Mucosa of descending colon (tissue), 3 donors: ENCODE results near the gene SEPTIN1. TPM values are rescaled to one million over a fixed set of nuclear protein-coding genes. Genes with fewer than 3 reads are reported as not detected.
A peak's percentile ranks its signal among the peaks of the same experiment; 100 is the strongest.

Experiments
- ATAC-seq: fragments of 200-7000 bp; cut with Tn5 transposase; one replicate; pipeline ENCODE4 v1.9.1; 2020; ENCODE audit warnings: mild to moderate bottlenecking, moderate library complexity
- DNase-seq, 3 donors: peaks; one replicate each; pipeline ENCODE4 v3.0.0-alpha.2; 2020
- H3K36me3 ChIP-seq: fragments of 200-600 bp; one replicate; pipeline ENCODE4 v1.8.0; 2021; ENCODE audit warnings: low read depth, mild to moderate bottlenecking
- H3K4me1 ChIP-seq: fragments of 200-600 bp; one replicate; pipeline ENCODE4 v1.8.0; 2021; ENCODE audit warnings: low read depth, mild to moderate bottlenecking
- H3K4me3 ChIP-seq: fragments of 200-600 bp; one replicate; pipeline ENCODE4 v1.8.0; 2021; ENCODE audit warnings: mild to moderate bottlenecking
- H3K9me3 ChIP-seq: fragments of 200-600 bp; one replicate; pipeline ENCODE4 v1.8.0; 2021; ENCODE audit warnings: mild to moderate bottlenecking
- intact Hi-C, 2 donors: fragments of 100-400 bp; cut with DNase I in 1 of 2; cut with micrococcal nuclease in 1 of 2; formaldehyde crosslinking; loops; one replicate each; pipeline versions ENCODE4 v1.11.0 to v1.11.1; 2022; cut with DNase I, micrococcal nuclease
- total RNA-seq, 3 donors: library from RNA; stranded (reverse); fragmentation: NEBNext Ultra II Directional in 2 of 3; extraction: Animal tissue kit (Norgen Biotek cat#: 25700) in 2 of 3; gene quantifications; one replicate each; pipeline versions ENCODE4 v1.2.1 to v1.2.4, GENCODE V29; 2021 to 2023
- TF ChIP-seq, protein P1 (sequence below): fragments of 200-600 bp; IDR thresholded peaks from one replicate; pipeline ENCODE4 v1.8.0; 2022; ENCODE audit warnings: antibody characterized with exemption, mild to moderate bottlenecking
- donor health status: DM: no; HTN: no; CAD: no; lungs with moderate emphysema.
- donor health status: DM: no; HTN: no; CAD: no.
- donor health status: DM: no; HTN: yes; CAD: no.

Gene SEPTIN1
- total RNA-seq, 3 donors from 2014 or later: 5.6 to 6.1 (median 6.0) TPM

DNA sequence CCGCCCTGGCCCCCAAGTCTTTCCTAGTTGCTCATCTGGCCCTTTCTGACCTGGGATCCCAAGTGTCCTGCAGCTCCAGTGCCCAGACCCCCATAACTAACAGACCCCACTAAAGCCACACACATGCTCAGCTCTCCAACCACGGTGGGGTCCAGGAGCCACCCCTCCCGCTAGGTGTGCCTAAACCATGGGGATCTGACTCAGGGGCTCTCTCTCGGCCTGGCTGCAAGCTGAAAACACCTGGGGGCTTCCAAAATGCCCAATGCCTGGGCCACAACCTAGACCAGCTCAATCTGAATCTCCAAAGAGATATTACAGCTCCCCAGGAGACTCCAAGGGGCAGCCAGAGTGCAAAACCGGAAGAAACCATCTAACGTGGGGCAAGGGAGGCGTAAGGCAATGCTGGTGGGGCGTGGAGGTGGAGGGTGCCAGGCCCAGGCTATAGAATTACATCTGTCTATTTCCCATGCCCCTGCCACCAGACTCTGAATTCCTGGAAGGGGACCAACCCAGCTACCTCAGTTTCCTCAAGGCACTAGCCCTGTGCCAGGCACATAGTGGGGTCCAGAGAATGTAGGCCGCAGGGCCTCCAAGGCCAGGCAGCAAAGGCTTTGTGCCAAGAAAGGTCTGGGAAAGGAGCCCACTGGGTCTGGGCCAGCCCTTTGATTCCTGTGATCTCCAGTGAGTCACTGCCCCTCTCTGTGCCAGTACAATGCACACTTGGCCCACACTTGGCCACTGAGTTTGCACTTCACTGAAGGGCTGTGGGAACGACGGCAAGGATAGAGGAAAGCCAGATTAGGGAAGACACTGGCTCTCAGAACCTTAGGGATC, 30.6 kb downstream of the SEPTIN1 start:
- DNase-seq (peak in 2 of 3 donors; percentile 62 to 65), ATAC-seq (no peak)
- Histone ChIP-seq H3K36me3 (peaks cover 6% of the 10 kb centered on the region), H3K4me3 (no peak overlapping the region), H3K4me1 (peaks cover 16% of the 10 kb centered on the region), H3K9me3 (no peaks in the 10 kb centered on the region)
- intact Hi-C loops: no loop called here
- TF ChIP-seq, protein P1, sequence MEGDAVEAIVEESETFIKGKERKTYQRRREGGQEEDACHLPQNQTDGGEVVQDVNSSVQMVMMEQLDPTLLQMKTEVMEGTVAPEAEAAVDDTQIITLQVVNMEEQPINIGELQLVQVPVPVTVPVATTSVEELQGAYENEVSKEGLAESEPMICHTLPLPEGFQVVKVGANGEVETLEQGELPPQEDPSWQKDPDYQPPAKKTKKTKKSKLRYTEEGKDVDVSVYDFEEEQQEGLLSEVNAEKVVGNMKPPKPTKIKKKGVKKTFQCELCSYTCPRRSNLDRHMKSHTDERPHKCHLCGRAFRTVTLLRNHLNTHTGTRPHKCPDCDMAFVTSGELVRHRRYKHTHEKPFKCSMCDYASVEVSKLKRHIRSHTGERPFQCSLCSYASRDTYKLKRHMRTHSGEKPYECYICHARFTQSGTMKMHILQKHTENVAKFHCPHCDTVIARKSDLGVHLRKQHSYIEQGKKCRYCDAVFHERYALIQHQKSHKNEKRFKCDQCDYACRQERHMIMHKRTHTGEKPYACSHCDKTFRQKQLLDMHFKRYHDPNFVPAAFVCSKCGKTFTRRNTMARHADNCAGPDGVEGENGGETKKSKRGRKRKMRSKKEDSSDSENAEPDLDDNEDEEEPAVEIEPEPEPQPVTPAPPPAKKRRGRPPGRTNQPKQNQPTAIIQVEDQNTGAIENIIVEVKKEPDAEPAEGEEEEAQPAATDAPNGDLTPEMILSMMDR: no peak

DNA sequence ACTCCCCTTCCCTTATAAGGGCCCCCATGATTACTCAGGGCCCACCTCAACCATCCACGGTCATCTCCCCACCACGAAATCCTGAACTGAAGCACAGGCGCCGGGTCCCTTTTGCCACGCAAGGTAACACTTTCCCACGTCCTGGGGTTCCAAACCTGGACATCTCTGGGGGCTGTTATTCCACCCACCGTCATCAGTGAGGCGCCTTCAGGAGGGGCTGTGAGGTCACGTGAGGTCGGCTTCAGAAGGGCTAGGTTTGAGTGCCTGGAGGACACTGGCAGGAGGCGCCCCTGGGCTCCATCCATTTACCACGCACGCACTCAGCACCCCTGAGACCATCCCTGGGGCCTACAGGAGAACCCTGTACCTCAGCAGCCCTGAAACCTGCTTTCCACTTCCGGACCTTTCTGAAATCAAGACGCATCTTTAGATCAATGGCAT, 31.3 kb downstream of the SEPTIN1 start:
- peak in 2 of 3 donors; percentile 23 to 34 for DNase-seq
- TF ChIP-seq, protein P1: no peak
- Histone ChIP-seq H3K9me3 (no peaks in the 10 kb centered on the region), H3K4me3 (no peak overlapping the region), H3K36me3 (peaks cover 6% of the 10 kb centered on the region), H3K4me1 (peaks cover 10% of the 10 kb centered on the region)
- no peak for ATAC-seq
- intact Hi-C loops: no loop called here

DNA sequence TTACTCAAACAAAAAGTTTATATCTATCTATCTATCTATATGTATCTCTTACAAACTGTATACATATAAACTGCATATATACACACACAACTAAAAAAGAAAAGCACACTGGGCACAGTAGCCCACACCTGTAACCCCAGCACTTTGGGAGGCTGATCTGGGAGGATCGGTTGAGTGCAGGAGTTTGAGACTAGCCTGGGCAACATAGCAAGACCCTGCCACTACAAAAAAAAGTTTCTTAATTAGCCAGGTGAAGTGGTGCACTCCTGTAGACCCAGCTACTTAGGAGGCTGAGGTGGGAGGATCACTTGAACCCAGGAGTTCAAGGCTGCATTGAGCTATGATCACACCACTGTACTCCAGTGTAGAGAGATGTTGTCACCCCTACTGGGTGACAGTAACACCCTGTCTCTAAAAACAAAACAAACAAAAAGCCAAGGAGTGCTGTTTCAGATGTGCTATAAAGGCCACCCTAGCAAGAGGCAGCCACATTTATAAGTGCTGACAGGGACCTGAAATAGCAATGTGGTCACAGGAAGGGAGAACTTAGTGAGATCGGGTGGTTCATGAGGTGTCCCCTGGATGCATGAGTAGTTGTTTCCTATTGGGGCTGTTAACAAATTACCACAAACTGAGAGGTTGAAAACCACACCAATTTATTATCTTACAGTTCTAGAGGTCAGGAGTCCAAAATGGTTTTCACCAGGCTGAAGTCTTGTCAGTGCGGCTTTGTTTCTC, 32.1 kb downstream of the SEPTIN1 start:
- Histone ChIP-seq H3K9me3 (no peaks in the 10 kb centered on the region), H3K4me3 (no peak overlapping the region), H3K4me1 (peaks cover 10% of the 10 kb centered on the region), H3K36me3 (peaks cover 6% of the 10 kb centered on the region)
- intact Hi-C loops: no loop called here
- no peak for ATAC-seq
- TF ChIP-seq, protein P1: no peak
- DNase-seq: no peak

DNA sequence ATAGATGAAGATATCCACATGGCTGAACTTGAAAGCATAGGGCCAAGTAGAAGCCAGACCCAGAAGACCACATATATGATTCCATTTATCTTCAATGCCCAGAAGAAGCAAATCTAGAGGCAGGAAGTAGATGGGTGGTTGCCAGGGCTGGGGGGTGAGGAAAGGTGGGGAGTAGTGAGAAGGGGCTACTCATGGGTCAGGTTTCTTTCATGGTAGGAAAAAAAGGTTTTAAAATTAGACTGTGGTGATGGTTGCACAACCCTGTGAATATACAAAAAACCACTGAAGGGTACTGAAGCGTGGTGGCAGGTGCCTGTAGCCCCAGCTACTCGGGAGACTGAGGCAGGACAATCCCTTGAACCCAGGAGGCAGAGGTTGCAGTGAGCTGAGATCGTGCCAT, 32.7 kb downstream of the SEPTIN1 start:
- no peaks in the 10 kb centered on the region for H3K9me3 ChIP-seq
- H3K36me3 ChIP-seq: peaks cover 6% of the 10 kb centered on the region
- H3K4me1 ChIP-seq: peaks cover 10% of the 10 kb centered on the region
- ATAC-seq: no peak
- TF ChIP-seq, protein P1: no peak
- intact Hi-C loops: no loop called here
- peak in 2 of 3 donors; percentile 16 to 34 for DNase-seq
- no peak overlapping the region for H3K4me3 ChIP-seq

DNA sequence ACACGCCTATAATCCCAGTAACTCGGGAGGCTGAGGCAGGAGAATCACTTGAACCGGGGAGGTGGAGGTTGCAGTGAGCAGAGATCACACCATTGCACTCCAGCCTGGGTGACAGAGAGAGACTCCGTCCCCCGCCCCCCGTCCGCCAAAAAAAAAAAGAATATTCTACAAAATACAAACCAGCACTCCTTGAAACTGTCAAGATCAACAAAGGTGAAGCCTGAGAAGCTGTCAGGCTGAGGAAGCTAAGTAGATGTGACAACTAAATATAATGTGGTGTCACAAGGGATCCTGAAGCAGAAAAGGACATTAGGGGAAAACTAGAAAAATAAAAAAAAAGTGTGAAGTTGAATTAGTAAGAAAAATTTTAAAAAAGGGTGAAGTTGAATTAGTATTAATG, 33.4 kb downstream of the SEPTIN1 start:
- TF ChIP-seq, protein P1: no peak
- Histone ChIP-seq H3K4me3 (no peak overlapping the region), H3K9me3 (no peaks in the 10 kb centered on the region), H3K36me3 (peaks cover 6% of the 10 kb centered on the region), H3K4me1 (peaks cover 4% of the 10 kb centered on the region)
- intact Hi-C loops: no loop called here
- no peak for ATAC-seq
- peak in 1 of 3 donors; percentile 7 for DNase-seq
